Cardiac fibroblast (primary cell): ENCODE measurements around the gene GAPDHS.

Experiments used
- DNase-seq, 2 donors: peaks; one replicate each; pipeline versions ENCODE4 v3.0.0 to v3.0.0-alpha.2; 2010; ENCODE audit warnings: low read depth in 2 of 2
- H3K4me3 ChIP-seq, 2 donors: replicated peaks in 1 of 2; 1 replicate in 1 of 2; 2 replicates in 1 of 2; pipeline ENCODE4 v1.5.1; 2011; ENCODE audit warnings: low read depth in 2 of 2, low read length in 2 of 2, mild to moderate bottlenecking in 2 of 2, moderate library complexity in 1 of 2
- CTCF ChIP-seq: IDR thresholded peaks from one replicate; pipeline ENCODE4 v1.5.1; 2011; ENCODE audit warnings: low read depth, mild to moderate bottlenecking, low read length, inconsistent platforms

GAPDHS gene

GRCh38 chr19:35556846-35557538, 23.7 kb downstream of the GAPDHS start:
- TF ChIP-seq CTCF, result no peak
- DNase-seq, result no peak
- H3K4me3 ChIP-seq, result no peak overlapping the region

GRCh38 chr19:35557539-35558399, 24.5 kb downstream of the GAPDHS start:
- TF ChIP-seq CTCF, result no peak
- H3K4me3 ChIP-seq, result peak overlapping the region; percentile 42 to 44
- DNase-seq, result peak; percentile 42 to 63

- H3K4me3 ChIP-seq, result peak overlapping the region in 1 of 2 donors; percentile 8
- DNase-seq, result no peak
- no peak for TF ChIP-seq CTCF
These were observed 25.4 kb downstream of the GAPDHS start for GRCh38 chr19:35558400-35559280.

- no peak overlapping the region for H3K4me3 ChIP-seq
- DNase-seq, result no peak
These were observed 26.0 kb downstream of the GAPDHS start for GRCh38 chr19:35559281-35559659.

GRCh38 chr19:35559781-35560180, 26.5 kb downstream of the GAPDHS start:
- TF ChIP-seq CTCF, result no peak

More at GRCh38 chr19:35559281-35559659, 26.0 kb downstream of the GAPDHS start:
- TF ChIP-seq CTCF, result no peak

GRCh38 chr19:35560271-35560670, 27.0 kb downstream of the GAPDHS start:
- TF ChIP-seq CTCF, result no peak
- no peak for DNase-seq
- no peak overlapping the region for H3K4me3 ChIP-seq

More at GRCh38 chr19:35559781-35560180, 26.5 kb downstream of the GAPDHS start:
- no peak for DNase-seq
- no peak overlapping the region for H3K4me3 ChIP-seq
